Calu3 (cell line): ENCODE results near the gene RNF6. TPM values are rescaled to one million over a fixed set of nuclear protein-coding genes. Genes with fewer than 3 reads are reported as not detected.

Experiments
- Bru-seq: library from RNA; stranded (reverse); fragments of 400-500 nt; gene quantifications from one replicate; lab custom pipeline; 2021; lab: Mats Ljungman, UMichigan
- BruChase-seq, 2 experiments: library from RNA; stranded (reverse); fragments of 400-500 nt; gene quantifications; one replicate each; lab custom pipeline; 2021; lab: Mats Ljungman, UMichigan
- BruUV-seq: library from RNA; stranded (reverse); fragments of 400-500 nt; replicated peaks from 2 replicates; lab custom pipeline; 2021; lab: Mats Ljungman, UMichigan
- CTCF ChIA-PET: fragments of 300-600 bp; sonication (Branson Sonifier 250); formaldehyde crosslinking; loops from one replicate; lab custom pipeline; 2022; ENCODE audit warnings: antibody characterized with exemption; lab: Charles Lee
- DNase-seq: peaks from one replicate; pipeline ENCODE4 v3.0.0; 2022
- H3K27ac Mint-ChIP-seq: one replicate; pipeline ENCODE4 v1.8.0; 2022; ENCODE audit warnings: mixed read lengths; ENCODE audit not compliant: unreplicated experiment
- H3K27me3 Mint-ChIP-seq: one replicate; pipeline ENCODE4 v1.8.0; 2022; ENCODE audit warnings: mixed read lengths; ENCODE audit not compliant: unreplicated experiment
- H3K36me3 Mint-ChIP-seq: one replicate; pipeline ENCODE4 v1.8.0; 2022; ENCODE audit warnings: mild to moderate bottlenecking, moderate library complexity, mixed read lengths; ENCODE audit not compliant: insufficient read depth, unreplicated experiment
- H3K4me1 Mint-ChIP-seq: one replicate; pipeline ENCODE4 v1.8.0; 2022; ENCODE audit warnings: mild to moderate bottlenecking, low read depth, mixed read lengths; ENCODE audit not compliant: unreplicated experiment
- H3K4me3 Mint-ChIP-seq: one replicate; pipeline ENCODE4 v1.8.0; 2022; ENCODE audit warnings: mild to moderate bottlenecking, low read depth, moderate library complexity, mixed read lengths; ENCODE audit not compliant: unreplicated experiment
- H3K9me3 Mint-ChIP-seq: one replicate; pipeline ENCODE4 v1.8.0; 2022; ENCODE audit warnings: low read depth, mixed read lengths; ENCODE audit not compliant: unreplicated experiment
- intact Hi-C: fragments of 100-400 bp; cut with micrococcal nuclease; formaldehyde crosslinking; loops from one replicate; pipeline ENCODE4 v1.10.0; 2022; ENCODE audit not compliant: unreplicated experiment
- long read RNA-seq: library from polyadenylated mRNA; stranded (forward); transcript quantifications from one replicate; pipeline ENCODE4 v2.0.0, GENCODE V29; 2022
- total RNA-seq: library from RNA; stranded (reverse); gene quantifications from 2 replicates; pipeline ENCODE4 v1.2.3, GENCODE V29; 2022
- TF ChIP-seq, protein P1 (sequence below): fragments of 200-600 bp; IDR thresholded peaks from one replicate; pipeline ENCODE4 v1.8.0; 2022; ENCODE audit warnings: antibody characterized with exemption; ENCODE audit not compliant: unreplicated experiment

The RNF6 gene
- 26.6 and 28.9 TPM in 2 replicates for total RNA-seq
- percentile 83 among the genes with signal in this experiment for Bru-seq, nascent RNA
- percentile 92 among the genes with signal in this experiment for BruChase-seq, experiment 1, labeled RNA remaining after a 6-hour chase
- percentile 95 among the genes with signal in this experiment for BruChase-seq, experiment 2, labeled RNA remaining after a 2-hour chase
- long read RNA-seq, transcript RNF6-203 (5 exons, 3,706 nt), result major isoform, 11 of 31 reads
- long read RNA-seq, transcript RNF6-201 (5 exons, 3,282 nt), result major isoform, 11 of 31 reads
- long read RNA-seq, partial matches to known transcripts, result 0 of 31 reads
- long read RNA-seq, other reads (novel, unspliced or antisense), result 7 of 31 reads

DNA sequence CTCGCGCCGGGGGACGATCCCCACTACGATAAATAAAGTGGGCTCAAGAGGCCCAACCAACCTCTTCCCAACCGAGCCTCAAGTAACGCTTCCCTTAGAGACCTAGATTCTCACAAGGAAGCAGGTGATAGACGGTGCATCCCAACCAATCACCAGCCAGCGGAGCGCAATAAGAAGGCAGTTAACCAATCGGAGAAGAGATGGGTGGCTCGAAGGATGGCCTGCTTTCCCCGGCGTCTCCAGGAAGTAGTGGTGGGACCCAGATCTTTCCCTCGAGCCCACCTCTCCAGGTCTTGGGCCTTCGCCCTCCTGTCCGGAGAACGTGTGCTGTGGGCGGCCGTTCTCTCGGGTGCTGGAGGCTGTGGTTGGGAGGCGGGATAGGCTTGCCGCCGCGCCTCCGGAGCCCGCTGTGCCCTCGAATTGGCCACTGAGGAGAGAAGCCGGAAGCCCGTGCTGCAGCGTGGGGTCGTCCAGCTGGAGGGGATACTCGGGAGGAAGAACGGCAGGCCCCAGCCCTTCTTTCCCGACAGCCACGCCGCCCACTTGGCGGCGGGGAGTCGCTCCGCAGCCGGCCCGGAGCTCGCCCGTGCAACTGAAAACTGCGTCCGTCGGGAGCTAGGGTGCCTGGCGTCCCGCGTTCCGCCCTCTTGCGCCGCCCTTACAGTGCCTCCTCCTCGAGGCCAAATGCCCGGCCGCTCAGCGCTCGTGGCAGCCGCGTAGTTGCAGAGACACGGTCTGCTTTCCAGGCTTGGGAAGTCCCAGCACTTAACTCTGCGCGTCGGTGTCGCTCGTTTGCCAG lies at the start of gene RNF6:
Gene RNF6, minus strand, starts transcription at position 594 of the 799 bp plus-strand sequence. CDS start 2,665 bp downstream, outside the sequence.
- Mint-ChIP-seq H3K27me3 (no peaks in the 10 kb centered on the region), H3K36me3 (peaks cover 34% of the 10 kb centered on the region), H3K9me3 (no peaks in the 10 kb centered on the region), H3K4me1 (peaks cover 12% of the 10 kb centered on the region), H3K4me3 (peak within 1 kb of the TSS; percentile 89), H3K27ac (peak within 1 kb of the TSS; percentile 91)
- intact Hi-C loops, result no loop called here
- CTCF ChIA-PET, result interaction anchor here (2.2 kb wide), 1 partner anchor 34 kb away, joined by 6 read pairs; no protein-coding TSS in a partner anchor
- peak; percentile 81 for DNase-seq
- TF ChIP-seq, protein P1, sequence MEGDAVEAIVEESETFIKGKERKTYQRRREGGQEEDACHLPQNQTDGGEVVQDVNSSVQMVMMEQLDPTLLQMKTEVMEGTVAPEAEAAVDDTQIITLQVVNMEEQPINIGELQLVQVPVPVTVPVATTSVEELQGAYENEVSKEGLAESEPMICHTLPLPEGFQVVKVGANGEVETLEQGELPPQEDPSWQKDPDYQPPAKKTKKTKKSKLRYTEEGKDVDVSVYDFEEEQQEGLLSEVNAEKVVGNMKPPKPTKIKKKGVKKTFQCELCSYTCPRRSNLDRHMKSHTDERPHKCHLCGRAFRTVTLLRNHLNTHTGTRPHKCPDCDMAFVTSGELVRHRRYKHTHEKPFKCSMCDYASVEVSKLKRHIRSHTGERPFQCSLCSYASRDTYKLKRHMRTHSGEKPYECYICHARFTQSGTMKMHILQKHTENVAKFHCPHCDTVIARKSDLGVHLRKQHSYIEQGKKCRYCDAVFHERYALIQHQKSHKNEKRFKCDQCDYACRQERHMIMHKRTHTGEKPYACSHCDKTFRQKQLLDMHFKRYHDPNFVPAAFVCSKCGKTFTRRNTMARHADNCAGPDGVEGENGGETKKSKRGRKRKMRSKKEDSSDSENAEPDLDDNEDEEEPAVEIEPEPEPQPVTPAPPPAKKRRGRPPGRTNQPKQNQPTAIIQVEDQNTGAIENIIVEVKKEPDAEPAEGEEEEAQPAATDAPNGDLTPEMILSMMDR, result no peak
- BruUV-seq, result TSS peak; percentile 97

DNA sequence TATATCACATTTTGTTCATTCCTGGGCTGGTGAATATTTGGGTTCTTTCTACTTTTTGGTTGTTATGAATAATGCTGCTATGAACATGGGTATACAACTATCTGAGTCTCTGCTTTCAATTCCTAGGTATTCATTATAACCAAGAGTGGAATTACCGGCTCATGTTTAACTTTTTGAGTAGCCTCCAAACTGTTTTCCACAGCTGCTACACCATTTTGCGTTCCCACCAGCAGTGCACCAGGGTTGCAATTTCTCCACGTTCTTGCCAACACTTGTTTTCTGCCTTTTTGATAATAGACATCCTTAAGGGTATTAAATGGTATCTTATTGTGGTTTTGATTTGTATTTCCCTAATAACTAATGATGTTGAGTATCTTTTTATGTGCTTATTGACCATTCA lies 48.6 kb upstream of the RNF6 start:
- CTCF ChIA-PET, result no interaction called here
- H3K27me3 Mint-ChIP-seq, result no peaks in the 10 kb centered on the region
- TF ChIP-seq, protein P1, result no peak
- H3K36me3 Mint-ChIP-seq, result no peaks in the 10 kb centered on the region
- intact Hi-C loops, result no loop called here
- BruUV-seq, result no TSS peak
- H3K4me1 Mint-ChIP-seq, result peaks cover 10% of the 10 kb centered on the region
- H3K4me3 Mint-ChIP-seq, result no peak overlapping the region
- H3K27ac Mint-ChIP-seq, result no peak overlapping the region
- no peaks in the 10 kb centered on the region for H3K9me3 Mint-ChIP-seq
- DNase-seq, result no peak

DNA sequence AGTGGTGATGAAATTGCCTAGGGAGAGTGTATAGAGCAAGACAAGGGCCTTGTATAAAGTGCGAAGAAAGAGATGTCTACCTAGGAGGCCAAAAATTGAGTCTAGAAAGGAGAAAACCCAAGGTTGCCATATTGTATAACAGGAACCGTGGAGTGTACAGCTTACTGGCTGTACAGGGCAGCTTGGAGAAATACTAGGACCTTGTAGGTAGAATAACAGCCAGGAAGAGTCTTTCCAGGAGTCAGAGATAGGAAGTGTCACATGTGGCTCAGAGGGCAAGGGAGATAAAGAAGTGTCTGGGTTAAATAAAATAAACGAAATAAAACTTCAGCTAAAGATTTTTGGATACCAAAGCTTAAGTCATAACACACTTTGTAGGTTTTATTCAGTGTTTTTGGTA lies 44.2 kb upstream of the RNF6 start:
- CTCF ChIA-PET, result interaction anchor here (0.6 kb wide), 1 partner anchor 96 kb away, joined by 5 read pairs; no protein-coding TSS in a partner anchor
- Mint-ChIP-seq H3K27ac (no peak overlapping the region), H3K4me3 (no peak overlapping the region), H3K27me3 (no peaks in the 10 kb centered on the region), H3K9me3 (no peaks in the 10 kb centered on the region), H3K36me3 (no peaks in the 10 kb centered on the region), H3K4me1 (peaks cover 16% of the 10 kb centered on the region)
- BruUV-seq, result no TSS peak
- intact Hi-C loops, result no loop called here
- TF ChIP-seq, protein P1, result no peak
- DNase-seq, result no peak

DNA sequence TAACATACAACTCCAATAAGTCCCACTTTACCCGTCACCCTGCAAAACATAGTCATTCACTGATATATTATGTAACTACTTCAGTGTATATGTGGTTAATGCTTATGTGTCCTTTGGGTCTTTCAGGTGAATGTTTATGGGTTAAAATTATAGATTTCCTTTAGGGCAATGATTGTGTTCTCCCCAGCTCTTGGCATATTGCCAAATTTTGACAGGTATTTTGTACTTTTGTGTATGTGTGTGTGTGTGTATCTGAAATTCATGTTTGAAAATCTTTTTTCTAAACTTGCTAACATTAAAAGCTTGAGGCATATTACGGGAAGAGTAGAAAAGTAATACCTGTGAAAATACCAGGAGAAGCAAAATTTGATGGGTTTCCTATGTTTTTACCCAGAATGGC lies 40.0 kb upstream of the RNF6 start:
- H3K27ac Mint-ChIP-seq, result no peak overlapping the region
- TF ChIP-seq, protein P1, result no peak
- CTCF ChIA-PET, result no interaction called here
- no peak overlapping the region for H3K4me3 Mint-ChIP-seq
- no peaks in the 10 kb centered on the region for H3K27me3 Mint-ChIP-seq
- H3K4me1 Mint-ChIP-seq, result peaks cover 25% of the 10 kb centered on the region
- BruUV-seq, result no TSS peak
- H3K9me3 Mint-ChIP-seq, result no peaks in the 10 kb centered on the region
- H3K36me3 Mint-ChIP-seq, result no peaks in the 10 kb centered on the region
- intact Hi-C loops, result no loop called here
- no peak for DNase-seq
